Esophagus squamous epithelium (tissue), 5 donors: ENCODE measurements around the gene CTDSPL2. TPM values are rescaled to one million over a fixed set of nuclear protein-coding genes. Genes with fewer than 3 reads are reported as not detected.
A peak's percentile ranks its signal among the peaks of the same experiment; 100 is the strongest.
"Not testable (repeated sequence)": the region's sequence is repeated elsewhere in the genome, so short reads cannot be mapped to it uniquely, and the experiment has no call there.

Source experiments
- DNase-seq: peaks from one replicate; lab custom pipeline; 2025; lab: John Stamatoyannopoulos, UW
- H3K27ac ChIP-seq, 4 donors: fragments of 200-600 bp; sonication (generic); one replicate each; pipeline ENCODE4 v1.5.1; 2016 to 2019; ENCODE audit warnings: mild to moderate bottlenecking in 1 of 4
- H3K27me3 ChIP-seq, 4 donors: fragments of 200-600 bp; sonication (generic); 1 replicate in 3 of 4; 2 replicates in 1 of 4; pipeline versions ENCODE4 v1.5.1 to v1.6.0; 2017 to 2021; ENCODE audit warnings: antibody characterized with exemption in 1 of 4
- H3K36me3 ChIP-seq, 3 donors: fragments of 200-600 bp; sonication (generic); one replicate each; pipeline ENCODE4 v1.5.1; 2016 to 2019
- H3K4me1 ChIP-seq, 3 donors: fragments of 200-600 bp; sonication (generic); one replicate each; pipeline ENCODE4 v1.5.1; 2017 to 2019
- H3K4me3 ChIP-seq, 4 donors: fragments of 200-600 bp; sonication (generic); 1 replicate in 3 of 4; 2 replicates in 1 of 4; pipeline ENCODE4 v1.5.1; 2016 to 2019; ENCODE audit warnings: mild to moderate bottlenecking in 2 of 4, moderate library complexity in 1 of 4
- H3K9me3 ChIP-seq, 3 donors: fragments of 200-600 bp; sonication (generic); one replicate each; pipeline ENCODE4 v1.5.1; 2016 to 2019
- CTCF ChIP-seq, 6 experiments: fragments of 450-650 bp in 4 of 6; fragments of 200-600 bp in 2 of 6; sonication (generic) in 2 of 6; IDR thresholded peaks; one replicate each; pipeline ENCODE4 v1.5.1; 2016 to 2019; ENCODE audit warnings: antibody characterized with exemption in 6 of 6, mild to moderate bottlenecking in 4 of 6, moderate library complexity in 4 of 6
- POLR2A ChIP-seq, 4 donors: fragments of 450-650 bp; IDR thresholded peaks; one replicate each; pipeline ENCODE4 v1.6.1; 2017; ENCODE audit warnings: antibody characterized with exemption in 4 of 4, mild to moderate bottlenecking in 4 of 4, moderate library complexity in 3 of 4
- WGBS, 2 donors: methylation state at CpG; one replicate each; pipeline ENCODE4 v1.1.5; 2018; 5-methylcytosine and 5-hydroxymethylcytosine counted together
- intact Hi-C: fragments of 100-400 bp; cut with DNase I; formaldehyde crosslinking; loops from one replicate; pipeline ENCODE4 v1.15.0; 2022
- total RNA-seq, 4 donors: library from RNA; depleted of rRNA; stranded (reverse); fragments of >200 nt; gene quantifications; one replicate each; pipeline ENCODE4 v1.1.0, GENCODE V29; 2016
- donor health status: DM: yes; HTN: yes; CAD: no.

Gene CTDSPL2
- total RNA-seq, 4 donors from 2014 or later: 23.4 to 43.9 (median 27.0) TPM

DNA sequence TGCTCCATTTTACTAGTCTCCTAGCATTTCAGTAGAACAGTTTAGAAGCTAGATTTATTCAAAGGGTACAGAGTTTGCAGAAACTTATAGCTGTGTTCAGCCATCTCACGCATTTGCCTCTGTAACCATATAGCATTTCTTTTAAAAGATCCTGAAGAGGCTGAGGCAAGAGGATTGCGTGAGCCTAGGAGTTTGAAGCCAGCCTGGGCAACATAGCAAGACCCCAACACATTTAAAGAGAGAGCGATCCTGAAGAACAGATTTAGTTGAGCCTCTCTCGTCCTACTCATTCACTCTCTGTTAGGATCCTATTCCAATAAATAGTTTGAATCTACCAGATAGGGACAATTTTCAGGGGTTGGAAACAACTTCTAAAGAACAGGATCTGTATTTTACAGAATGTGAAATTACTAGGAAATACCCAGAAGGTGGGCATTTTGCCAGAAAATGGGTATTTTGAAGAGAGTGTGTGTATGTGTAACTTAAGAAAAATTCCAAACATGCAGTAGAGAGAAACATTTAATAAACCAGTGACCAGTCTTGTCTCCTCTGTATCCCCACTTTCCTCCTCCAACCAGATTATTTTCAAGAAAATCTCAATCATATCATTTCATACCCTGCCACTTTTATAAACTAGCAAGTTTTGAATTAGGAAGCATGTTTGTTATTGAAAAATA is 114.0 kb downstream of the CTDSPL2 start:
- H3K27ac ChIP-seq: no peak overlapping the region

GRCh38 chr15:44542596-44542995 is 115.2 kb downstream of the CTDSPL2 start:
- TF ChIP-seq CTCF (IDR thresholded peaks at IDR 0.05) (no peak), POLR2A (IDR thresholded peaks at IDR 0.05) (no peak)
- Histone ChIP-seq H3K27me3 (no peaks in the 10 kb centered on the region), H3K4me3 (no peak overlapping the region), H3K27ac (no peak overlapping the region), H3K36me3 (peaks cover 0 to 33% (median 4%) of the 10 kb centered on the region in 3 donors), H3K9me3 (no peaks in the 10 kb centered on the region), H3K4me1 (peaks cover 10 to 79% (median 39%) of the 10 kb centered on the region in 3 donors)
- intact Hi-C loops: no loop called here
- no peak for DNase-seq

More for the DNA sequence above, 114.0 kb downstream of the CTDSPL2 start:
- Histone ChIP-seq H3K4me3 (no peak overlapping the region), H3K36me3 (peaks cover 0 to 33% (median 4%) of the 10 kb centered on the region in 3 donors), H3K4me1 (peaks cover 10 to 73% (median 38%) of the 10 kb centered on the region in 3 donors), H3K9me3 (no peaks in the 10 kb centered on the region), H3K27me3 (no peaks in the 10 kb centered on the region)
- WGBS, 2 donors: 91% methylated on average over 4 of the region's 4 CpGs
- no peak for DNase-seq
- intact Hi-C loops: no loop called here
- TF ChIP-seq CTCF (IDR thresholded peaks at IDR 0.05): no peak
- TF ChIP-seq POLR2A (IDR thresholded peaks at IDR 0.05): no peak

GRCh38 chr15:44544745-44545144 is 117.3 kb downstream of the CTDSPL2 start:
- H3K27me3 ChIP-seq, intact Hi-C loops, H3K4me3 ChIP-seq, H3K9me3 ChIP-seq, H3K27ac ChIP-seq, DNase-seq: not testable (repeated sequence)
- peaks cover 0 to 33% (median 0%) of the 10 kb centered on the region in 3 donors for H3K36me3 ChIP-seq
- H3K4me1 ChIP-seq: peaks cover 7 to 61% (median 34%) of the 10 kb centered on the region in 3 donors
- WGBS, 2 donors: 76 to 90% methylated on average over 5 of the region's 5 CpGs

- peaks cover 7 to 55% (median 28%) of the 10 kb centered on the region in 3 donors for H3K4me1 ChIP-seq
- no peaks in the 10 kb centered on the region for H3K27me3 ChIP-seq
- H3K9me3 ChIP-seq: no peaks in the 10 kb centered on the region
- intact Hi-C loops: no loop called here
- H3K27ac ChIP-seq: peak overlapping the region in 2 of 4 donors; percentile 60 to 64
- WGBS, 2 donors: 41 to 48% methylated on average over 5 of the region's 5 CpGs
- H3K36me3 ChIP-seq: peaks cover 0 to 33% (median 0%) of the 10 kb centered on the region in 3 donors
- no peak overlapping the region for H3K4me3 ChIP-seq
- no peak for DNase-seq
- no peak for TF ChIP-seq POLR2A (IDR thresholded peaks at IDR 0.05)
- TF ChIP-seq CTCF (IDR thresholded peaks at IDR 0.05): peak in 2 of 6 experiments; percentile 12 to 22
These were observed 118.7 kb downstream of the CTDSPL2 start for GRCh38 chr15:44545913-44546802.

DNA sequence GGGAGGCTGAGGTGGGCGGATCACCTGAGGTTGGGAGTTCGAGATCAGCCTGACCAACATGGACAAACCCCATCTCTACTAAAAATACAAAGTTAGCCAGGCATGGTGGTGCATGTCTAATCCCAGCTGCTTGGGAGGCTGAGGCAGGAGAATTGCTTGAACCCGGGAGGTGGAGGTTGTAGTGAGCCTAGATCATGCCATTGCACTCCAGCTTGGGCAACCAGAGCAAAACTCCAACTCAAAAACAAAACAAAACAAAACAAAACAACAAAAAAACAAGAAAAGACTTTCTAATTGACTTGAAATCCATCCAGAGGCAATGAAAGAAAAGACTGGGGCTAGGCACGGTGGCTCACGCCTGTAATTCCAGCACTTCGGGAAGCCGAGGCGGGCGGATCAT is 121.7 kb downstream of the CTDSPL2 start:
- H3K27me3 ChIP-seq, H3K9me3 ChIP-seq, H3K27ac ChIP-seq, intact Hi-C loops, DNase-seq, H3K4me3 ChIP-seq: not testable (repeated sequence)
- WGBS, 2 donors: 91 to 95% methylated on average over 9 of the region's 9 CpGs
- H3K4me1 ChIP-seq: peaks cover 4 to 34% (median 8%) of the 10 kb centered on the region in 3 donors
- H3K36me3 ChIP-seq: peaks cover 0 to 49% (median 6%) of the 10 kb centered on the region in 3 donors

DNA sequence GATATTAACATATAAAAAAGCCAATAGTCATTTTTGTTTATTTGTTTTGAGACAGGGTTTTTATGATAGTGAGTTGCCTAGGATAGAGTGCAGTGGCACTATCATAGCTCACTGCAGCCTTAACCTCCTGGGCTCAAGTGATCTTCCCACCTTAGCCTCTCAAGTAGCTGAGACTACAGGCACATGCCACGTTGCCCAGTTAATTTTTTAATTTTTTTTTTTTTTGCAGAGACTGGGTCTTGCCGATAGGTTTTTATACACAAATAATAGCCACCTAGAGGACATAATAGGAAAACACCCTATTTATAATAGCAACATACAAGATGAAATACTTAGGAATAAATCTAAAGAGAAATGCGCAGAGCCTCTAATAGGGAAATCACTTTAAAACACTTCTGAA is 122.8 kb downstream of the CTDSPL2 start:
- Histone ChIP-seq H3K27ac (no peak overlapping the region), H3K4me3 (no peak overlapping the region), H3K9me3 (no peaks in the 10 kb centered on the region), H3K27me3 (no peaks in the 10 kb centered on the region), H3K36me3 (peaks cover 4 to 58% (median 6%) of the 10 kb centered on the region in 3 donors), H3K4me1 (peaks cover 0 to 25% (median 8%) of the 10 kb centered on the region in 3 donors)
- DNase-seq: no peak
- TF ChIP-seq CTCF (IDR thresholded peaks at IDR 0.05) (peak in 4 of 6 experiments; percentile 13 to 48 (median 39)), POLR2A (IDR thresholded peaks at IDR 0.05) (no peak)
- intact Hi-C loops: no loop called here
- WGBS, 2 donors: 33 to 36% methylated on average over 3 of the region's 3 CpGs
